Effector memory CD8-positive, alpha-beta T cell (primary cell): ENCODE data around the gene SLFNL1.

Experiments used
- ATAC-seq: fragments of 150-1000 bp; cut with Tn5 transposase; replicated peaks from 2 replicates; pipeline ENCODE4 v1.10.0; 2021; ENCODE audit warnings: mild to moderate bottlenecking, moderate library complexity
- DNase-seq, 3 experiments: peaks; one replicate each; pipeline ENCODE4 v3.0.0; 2021
- H3K27ac Mint-ChIP-seq, 2 donors: one replicate each; pipeline ENCODE4 v1.8.0; 2022; ENCODE audit warnings: mild to moderate bottlenecking in 2 of 2, mixed read lengths in 2 of 2, moderate library complexity in 2 of 2
- H3K27me3 Mint-ChIP-seq, 2 donors: one replicate each; pipeline ENCODE4 v1.8.0; 2022; ENCODE audit warnings: mixed read lengths in 2 of 2
- H3K36me3 Mint-ChIP-seq: one replicate; pipeline ENCODE4 v1.8.0; 2022; ENCODE audit warnings: mild to moderate bottlenecking, moderate library complexity, mixed read lengths; ENCODE audit not compliant: insufficient read depth
- H3K4me1 Mint-ChIP-seq, 2 donors: one replicate each; pipeline ENCODE4 v1.8.0; 2022; ENCODE audit warnings: low read depth in 2 of 2, mixed read lengths in 2 of 2
- H3K4me3 Mint-ChIP-seq, 2 donors: one replicate each; pipeline ENCODE4 v1.8.0; 2022; ENCODE audit warnings: mild to moderate bottlenecking in 2 of 2, mixed read lengths in 2 of 2, moderate library complexity in 2 of 2
- H3K9me3 Mint-ChIP-seq, 2 donors: one replicate each; pipeline ENCODE4 v1.8.0; 2022; ENCODE audit warnings: mixed read lengths in 2 of 2

The SLFNL1 gene

GRCh38 chr1:41030872-41031616 is 9.5 kb upstream of the SLFNL1 start:
- DNase-seq (no peak), ATAC-seq (no peak)
- no peaks in the 10 kb centered on the region for H3K9me3 Mint-ChIP-seq
- no peak overlapping the region for H3K4me3 Mint-ChIP-seq
- peaks cover 7% of the 10 kb centered on the region in 2 donors for H3K4me1 Mint-ChIP-seq
- H3K27ac Mint-ChIP-seq = no peak overlapping the region
- H3K36me3 Mint-ChIP-seq = peaks cover 9% of the 10 kb centered on the region
- H3K27me3 Mint-ChIP-seq = no peaks in the 10 kb centered on the region

GRCh38 chr1:41028034-41028642 is 6.6 kb upstream of the SLFNL1 start:
- Mint-ChIP-seq H3K36me3 (peaks cover 12% of the 10 kb centered on the region), H3K27me3 (no peaks in the 10 kb centered on the region), H3K4me1 (peaks cover 8 to 9% of the 10 kb centered on the region in 2 donors)

GRCh38 chr1:41025979-41026819 is 4.7 kb upstream of the SLFNL1 start:
- ATAC-seq (no peak), DNase-seq (no peak)
- Mint-ChIP-seq H3K36me3 (peaks cover 17% of the 10 kb centered on the region), H3K9me3 (no peaks in the 10 kb centered on the region), H3K4me3 (no peak overlapping the region), H3K27ac (peak overlapping the region in 1 of 2 donors; percentile 77), H3K27me3 (no peaks in the 10 kb centered on the region), H3K4me1 (peaks cover 9 to 11% of the 10 kb centered on the region in 2 donors)

More at GRCh38 chr1:41028034-41028642, 6.6 kb upstream of the SLFNL1 start:
- H3K27ac Mint-ChIP-seq = no peak overlapping the region
- no peaks in the 10 kb centered on the region for H3K9me3 Mint-ChIP-seq
- no peak overlapping the region for H3K4me3 Mint-ChIP-seq
- no peak for DNase-seq
- ATAC-seq = no peak

- DNase-seq (no peak), ATAC-seq (no peak)
- Mint-ChIP-seq H3K9me3 (no peaks in the 10 kb centered on the region), H3K4me1 (peaks cover 9 to 13% of the 10 kb centered on the region in 2 donors), H3K36me3 (peaks cover 21% of the 10 kb centered on the region), H3K27me3 (no peaks in the 10 kb centered on the region), H3K27ac (peak overlapping the region in 1 of 2 donors; percentile 69), H3K4me3 (no peak overlapping the region)
Measured at GRCh38 chr1:41024953-41025352, 3.4 kb upstream of the SLFNL1 start.

- no peak overlapping the region for H3K4me3 Mint-ChIP-seq
- peak overlapping the region in 1 of 2 donors; percentile 55 for H3K27ac Mint-ChIP-seq
- H3K36me3 Mint-ChIP-seq = peaks cover 20% of the 10 kb centered on the region
- ATAC-seq (no peak), DNase-seq (no peak)
- no peaks in the 10 kb centered on the region for H3K27me3 Mint-ChIP-seq
- H3K4me1 Mint-ChIP-seq = peaks cover 9 to 13% of the 10 kb centered on the region in 2 donors
- no peaks in the 10 kb centered on the region for H3K9me3 Mint-ChIP-seq
Measured at GRCh38 chr1:41023279-41023990, 1.9 kb upstream of the SLFNL1 start.

GRCh38 chr1:41022424-41022823 is 899 bp upstream of the SLFNL1 start:
- Mint-ChIP-seq H3K27ac (peak overlapping the region in 1 of 2 donors; percentile 34), H3K4me1 (peaks cover 9 to 13% of the 10 kb centered on the region in 2 donors), H3K27me3 (no peaks in the 10 kb centered on the region), H3K4me3 (no peak overlapping the region), H3K36me3 (peaks cover 19% of the 10 kb centered on the region), H3K9me3 (no peaks in the 10 kb centered on the region)
- ATAC-seq (no peak), DNase-seq (no peak)

- no peak for DNase-seq
- peak overlapping the region; percentile 71 to 85 for H3K27ac Mint-ChIP-seq
Measured at GRCh38 chr1:41020654-41021053, 871 bp downstream of the SLFNL1 start.

GRCh38 chr1:41020109-41020576 is 1.4 kb downstream of the SLFNL1 start:
- H3K4me3 Mint-ChIP-seq = no peak overlapping the region
- peak overlapping the region; percentile 71 to 85 for H3K27ac Mint-ChIP-seq
- peaks cover 0 to 5% of the 10 kb centered on the region in 2 donors for H3K4me1 Mint-ChIP-seq
- no peaks in the 10 kb centered on the region for H3K9me3 Mint-ChIP-seq
- DNase-seq (no peak), ATAC-seq (no peak)
- peaks cover 29% of the 10 kb centered on the region for H3K36me3 Mint-ChIP-seq
- H3K27me3 Mint-ChIP-seq = no peaks in the 10 kb centered on the region

More at GRCh38 chr1:41020654-41021053, 871 bp downstream of the SLFNL1 start:
- ATAC-seq = no peak
- Mint-ChIP-seq H3K4me1 (peaks cover 0 to 5% of the 10 kb centered on the region in 2 donors), H3K27me3 (no peaks in the 10 kb centered on the region), H3K36me3 (peaks cover 26% of the 10 kb centered on the region), H3K4me3 (no peak overlapping the region), H3K9me3 (no peaks in the 10 kb centered on the region)

GRCh38 chr1:41019353-41019745 is 2.2 kb downstream of the SLFNL1 start:
- Mint-ChIP-seq H3K36me3 (peaks cover 29% of the 10 kb centered on the region), H3K4me1 (peaks cover 0 to 9% of the 10 kb centered on the region in 2 donors), H3K4me3 (no peak overlapping the region), H3K27me3 (no peaks in the 10 kb centered on the region), H3K27ac (peak overlapping the region; percentile 19 to 85), H3K9me3 (no peaks in the 10 kb centered on the region)
- ATAC-seq (no peak), DNase-seq (no peak)

GRCh38 chr1:41018018-41018410 is 3.5 kb downstream of the SLFNL1 start:
- no peaks in the 10 kb centered on the region for H3K27me3 Mint-ChIP-seq
- no peak overlapping the region for H3K4me3 Mint-ChIP-seq
- H3K27ac Mint-ChIP-seq = peak overlapping the region in 1 of 2 donors; percentile 85
- H3K36me3 Mint-ChIP-seq = peaks cover 29% of the 10 kb centered on the region
- DNase-seq (no peak), ATAC-seq (no peak)
- H3K9me3 Mint-ChIP-seq = no peaks in the 10 kb centered on the region
- H3K4me1 Mint-ChIP-seq = peaks cover 6 to 9% of the 10 kb centered on the region in 2 donors

- Mint-ChIP-seq H3K27ac (peak overlapping the region in 1 of 2 donors; percentile 85), H3K36me3 (peaks cover 35% of the 10 kb centered on the region), H3K4me1 (peaks cover 6 to 9% of the 10 kb centered on the region in 2 donors), H3K4me3 (peak overlapping the region in 1 of 2 donors; percentile 29), H3K27me3 (no peaks in the 10 kb centered on the region), H3K9me3 (no peaks in the 10 kb centered on the region)
- ATAC-seq (no peak), DNase-seq (no peak)
Measured at GRCh38 chr1:41017141-41018017, 4.1 kb downstream of the SLFNL1 start.

GRCh38 chr1:41015897-41016470 is 5.5 kb downstream of the SLFNL1 start:
- no peak for ATAC-seq

More at GRCh38 chr1:41015897-41016470, 5.5 kb downstream of the SLFNL1 start:
- peak overlapping the region in 1 of 2 donors; percentile 55 for H3K27ac Mint-ChIP-seq
- H3K4me3 Mint-ChIP-seq = peak overlapping the region in 1 of 2 donors; percentile 19
- H3K4me1 Mint-ChIP-seq = peaks cover 6 to 7% of the 10 kb centered on the region in 2 donors
- H3K27me3 Mint-ChIP-seq = no peaks in the 10 kb centered on the region
- no peaks in the 10 kb centered on the region for H3K9me3 Mint-ChIP-seq
- no peak for DNase-seq
- H3K36me3 Mint-ChIP-seq = peaks cover 39% of the 10 kb centered on the region
